Spleen (tissue), 11 donors: ENCODE data around the gene SEH1L. TPM values are rescaled to one million over a fixed set of nuclear protein-coding genes. Genes with fewer than 3 reads are reported as not detected.

Source experiments
- DNase-seq: peaks from one replicate; pipeline ENCODE4 v3.0.0-alpha.2; 2020
- H3K27ac ChIP-seq, 8 donors: fragments of 200-600 bp; sonication (generic) in 7 of 8; 1 replicate in 4 of 8; 2 replicates in 4 of 8; pipeline versions ENCODE4 v1.5.0 to v1.8.0; 2016 to 2021; ENCODE audit warnings: inconsistent platforms in 4 of 8, mild to moderate bottlenecking in 4 of 8, moderate library complexity in 1 of 8
- H3K27me3 ChIP-seq, 7 donors: fragments of 200-600 bp; sonication (generic) in 6 of 7; replicated peaks in 1 of 7; 1 replicate in 4 of 7; 2 replicates in 3 of 7; pipeline versions ENCODE4 v1.5.0 to v1.8.0; 2016 to 2021; ENCODE audit warnings: inconsistent platforms in 3 of 7, mild to moderate bottlenecking in 1 of 7
- H3K36me3 ChIP-seq, 6 donors: fragments of 200-600 bp; sonication (generic) in 5 of 6; 1 replicate in 4 of 6; 2 replicates in 2 of 6; pipeline versions ENCODE4 v1.5.0 to v1.8.0; 2016 to 2021; ENCODE audit warnings: inconsistent platforms in 2 of 6
- H3K4me1 ChIP-seq, 6 donors: fragments of 200-600 bp; sonication (generic) in 5 of 6; 1 replicate in 3 of 6; 2 replicates in 3 of 6; pipeline versions ENCODE4 v1.5.0 to v1.8.0; 2016 to 2021; ENCODE audit warnings: inconsistent platforms in 3 of 6
- H3K4me3 ChIP-seq, 8 donors: fragments of 200-600 bp; sonication (generic) in 7 of 8; 1 replicate in 4 of 8; 2 replicates in 4 of 8; pipeline versions ENCODE4 v1.5.0 to v1.8.0; 2016 to 2021; ENCODE audit warnings: inconsistent platforms in 4 of 8, mild to moderate bottlenecking in 4 of 8, moderate library complexity in 2 of 8
- H3K9me3 ChIP-seq, 8 donors: fragments of 200-600 bp; sonication (generic) in 7 of 8; 1 replicate in 4 of 8; 2 replicates in 4 of 8; pipeline versions ENCODE4 v1.5.0 to v1.8.0; 2016 to 2021; ENCODE audit warnings: inconsistent platforms in 4 of 8
- CTCF ChIP-seq, 11 experiments: fragments of 200-600 bp in 7 of 11; fragments of 450-650 bp in 4 of 11; sonication (generic) in 4 of 11; IDR thresholded peaks in 8 of 11; conservative IDR thresholded peaks in 3 of 11; 1 replicate in 7 of 11; 2 replicates in 4 of 11; pipeline versions ENCODE4 v1.4.0 to v1.8.0; 2016 to 2021; ENCODE audit warnings: antibody characterized with exemption in 11 of 11, inconsistent platforms in 4 of 11, mild to moderate bottlenecking in 1 of 11
- POLR2A ChIP-seq, 3 donors: fragments of 450-650 bp; IDR thresholded peaks; one replicate each; pipeline ENCODE4 v1.5.1; 2017; ENCODE audit warnings: antibody characterized with exemption in 3 of 3, mild to moderate bottlenecking in 1 of 3
- POLR2AphosphoS5 ChIP-seq, 3 donors: sonication (generic); formaldehyde crosslinking; IDR thresholded peaks; one replicate each; pipeline ENCODE4 v1.5.1; 2017; ENCODE audit warnings: antibody characterized with exemption in 3 of 3
- WGBS, 5 donors: extraction: QIAGEN DNeasy Blood & Tissue Kit in 3 of 5; methylation state at CpG; one replicate each; pipeline versions ENCODE4 v1.1.5 to v1.1.7; 2013 to 2018; 5-methylcytosine and 5-hydroxymethylcytosine counted together
- intact Hi-C: fragments of 100-400 bp; cut with DNase I; formaldehyde crosslinking; loops from one replicate; pipeline ENCODE4 v1.15.0; 2023; ENCODE audit warnings: low total_unique reads
- polyA plus RNA-seq, 3 donors: library from polyadenylated mRNA; stranded (reverse); fragments of 200-250 nt; gene quantifications; one replicate each; pipeline ENCODE4 v1.2.1, GENCODE V29; 2013
- total RNA-seq, 7 donors: library from RNA; depleted of rRNA in 3 of 7; stranded (reverse); fragments of >200 nt in 3 of 7; fragmentation: NEBNext Ultra II Directional in 4 of 7; extraction: Animal tissue kit (Norgen Biotek cat#: 25700) in 4 of 7; gene quantifications; one replicate each; pipeline versions ENCODE4 v1.1.0 to v1.2.1, GENCODE V29; 2016 to 2021
- donor health status: healthy with polysubstance abuse.
- donor health status: DM: no; HTN: no; CAD: no; lungs with moderate emphysema.
- donor health status: DM: no; HTN: no; CAD: no.
- donor health status: Bipolar disorder and iron deficiency.
- donor health status: healthy.
- donor health status: DM: no; HTN: no; CAD: no.
- donor health status: DM: yes; HTN: yes; CAD: no.

The SEH1L gene
- total and polyA plus RNA-seq, 10 donors = 16.9 to 52.9 (median 31.0) TPM

DNA sequence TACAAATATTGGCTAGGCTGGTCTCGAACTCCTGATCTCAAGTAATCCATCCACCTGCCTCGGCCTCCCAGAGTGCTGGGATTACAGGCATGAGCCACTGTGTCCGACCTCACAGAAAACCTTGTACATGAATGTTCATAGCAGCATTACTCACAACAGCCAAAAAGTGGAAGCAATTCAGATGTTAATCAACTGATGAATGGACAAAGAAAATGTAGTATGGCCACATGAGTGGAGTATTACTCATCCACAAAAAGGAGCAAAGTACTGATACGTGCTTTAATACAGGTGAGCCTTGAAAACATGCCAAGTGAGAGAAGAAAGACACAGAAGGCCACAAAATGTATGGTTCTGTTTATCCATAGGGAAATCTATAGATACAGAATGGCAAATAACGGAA is 63.9 kb downstream of the SEH1L start:
- no peak overlapping the region for H3K27ac ChIP-seq
- peaks cover 0 to 13% (median 3%) of the 10 kb centered on the region in 6 donors for H3K4me1 ChIP-seq
- no peak for DNase-seq
- WGBS, 5 donors = 97 to 99% (median 97%) methylated on average over 5 of the region's 5 CpGs
- H3K36me3 ChIP-seq = peaks cover 0 to 99% (median 74%) of the 10 kb centered on the region in 6 donors
- intact Hi-C loops = no loop called here
- no peaks in the 10 kb centered on the region for H3K9me3 ChIP-seq
- H3K27me3 ChIP-seq = no peaks in the 10 kb centered on the region
- TF ChIP-seq POLR2A (IDR thresholded peaks at IDR 0.05) (no peak), POLR2AphosphoS5 (IDR thresholded peaks at IDR 0.05) (no peak), CTCF (IDR thresholded peaks at IDR 0.05 in 8 of 11, conservative IDR thresholded peaks at IDR 0.05 in 3 of 11) (no peak)
- H3K4me3 ChIP-seq = no peak overlapping the region

DNA sequence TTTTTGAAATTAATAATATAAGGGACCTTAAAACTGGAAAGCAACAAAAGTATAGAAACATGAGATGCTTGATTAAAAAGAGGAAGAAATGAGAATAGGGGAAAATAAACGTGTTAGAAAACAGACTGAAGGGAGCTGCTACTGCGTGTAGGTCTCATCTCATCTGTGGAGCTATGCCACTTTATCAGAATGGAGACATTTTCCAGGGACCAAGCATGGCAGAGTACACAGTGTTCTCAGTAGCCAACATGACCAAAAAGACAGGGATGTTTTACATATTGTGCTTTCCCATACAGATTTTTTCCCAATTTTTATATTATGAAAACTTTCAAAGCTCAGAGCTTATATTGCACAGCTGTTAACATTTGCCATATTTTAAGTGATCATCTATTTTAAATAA is 66.4 kb downstream of the SEH1L start:
- DNase-seq = no peak
- Histone ChIP-seq H3K27ac (no peak overlapping the region), H3K27me3 (no peaks in the 10 kb centered on the region), H3K4me1 (no peaks in the 10 kb centered on the region), H3K36me3 (peaks cover 0 to 100% (median 87%) of the 10 kb centered on the region in 6 donors), H3K9me3 (no peaks in the 10 kb centered on the region), H3K4me3 (no peak overlapping the region)
- intact Hi-C loops = no loop called here
- TF ChIP-seq POLR2AphosphoS5 (IDR thresholded peaks at IDR 0.05) = no peak
- no peak for TF ChIP-seq POLR2A (IDR thresholded peaks at IDR 0.05)
- no peak for TF ChIP-seq CTCF (IDR thresholded peaks at IDR 0.05 in 8 of 11, conservative IDR thresholded peaks at IDR 0.05 in 3 of 11)
- 86 to 95% (median 91%) methylated on average over 2 of the region's 2 CpGs for WGBS, 5 donors

DNA sequence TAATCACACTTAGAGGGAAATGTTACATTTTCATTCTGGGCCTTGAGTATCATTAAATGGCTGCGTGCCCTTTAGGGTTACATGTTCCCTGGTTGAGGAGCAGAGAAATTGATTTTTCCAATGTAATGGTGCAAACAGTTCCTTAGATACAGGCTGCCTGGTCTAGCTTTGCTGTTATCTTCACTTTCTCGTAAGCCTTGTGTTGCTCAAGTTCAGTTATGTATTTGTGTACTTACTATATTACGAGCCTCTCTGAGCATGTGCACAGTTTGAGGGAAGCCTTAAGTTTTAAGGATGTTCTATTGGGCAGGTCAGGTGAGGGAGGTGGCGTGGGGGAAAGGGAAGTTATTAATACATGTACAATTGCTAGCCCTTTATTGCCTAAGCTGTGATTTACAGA is 67.0 kb downstream of the SEH1L start:
- TF ChIP-seq CTCF (IDR thresholded peaks at IDR 0.05 in 8 of 11, conservative IDR thresholded peaks at IDR 0.05 in 3 of 11) (no peak), POLR2AphosphoS5 (IDR thresholded peaks at IDR 0.05) (no peak), POLR2A (IDR thresholded peaks at IDR 0.05) (no peak)
- no peak for DNase-seq
- H3K9me3 ChIP-seq = no peaks in the 10 kb centered on the region
- peaks cover 0 to 100% (median 85%) of the 10 kb centered on the region in 6 donors for H3K36me3 ChIP-seq
- H3K27ac ChIP-seq = no peak overlapping the region
- 86 to 97% (median 92%) methylated on average over 4 of the region's 4 CpGs for WGBS, 5 donors
- H3K4me1 ChIP-seq = no peaks in the 10 kb centered on the region
- H3K27me3 ChIP-seq = no peaks in the 10 kb centered on the region
- intact Hi-C loops = no loop called here
- no peak overlapping the region for H3K4me3 ChIP-seq

DNA sequence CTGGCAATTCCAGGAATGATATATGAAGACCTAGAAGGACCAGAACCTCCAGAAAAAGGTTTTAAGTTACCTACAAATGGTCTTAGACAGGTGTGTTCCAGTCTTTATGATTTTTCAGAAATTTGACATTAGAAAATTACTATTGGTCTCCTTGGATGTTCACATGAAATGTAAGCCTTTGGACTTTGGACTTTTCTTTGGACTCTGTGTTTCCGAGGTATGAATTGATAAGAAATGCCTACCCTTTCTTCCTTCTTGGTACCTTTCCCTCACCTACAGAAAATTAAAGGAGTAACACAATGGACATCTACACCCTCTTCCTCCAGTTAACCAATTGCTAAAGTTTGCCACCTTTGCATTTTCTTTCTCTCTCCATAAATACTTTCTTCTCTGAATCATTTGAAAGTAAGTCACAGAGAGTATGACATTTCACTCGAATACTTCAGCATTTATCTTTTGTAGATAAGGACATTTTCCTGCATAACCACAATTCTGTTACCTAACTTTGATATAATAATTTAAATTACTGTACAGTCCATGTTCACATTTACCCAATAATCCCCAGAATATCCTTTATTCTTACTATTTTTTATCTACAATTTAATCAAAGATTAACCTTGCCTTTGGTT is 69.5 kb downstream of the SEH1L start:
- Histone ChIP-seq H3K36me3 (peaks cover 0 to 99% (median 74%) of the 10 kb centered on the region in 6 donors), H3K4me3 (no peak overlapping the region), H3K27me3 (no peaks in the 10 kb centered on the region), H3K9me3 (peaks cover 0 to 3% (median 0%) of the 10 kb centered on the region in 8 donors), H3K27ac (no peak overlapping the region), H3K4me1 (no peaks in the 10 kb centered on the region)
- no peak for TF ChIP-seq CTCF (IDR thresholded peaks at IDR 0.05 in 8 of 11, conservative IDR thresholded peaks at IDR 0.05 in 3 of 11)
- no peak for TF ChIP-seq POLR2AphosphoS5 (IDR thresholded peaks at IDR 0.05)
- no peak for TF ChIP-seq POLR2A (IDR thresholded peaks at IDR 0.05)
- intact Hi-C loops = no loop called here
- DNase-seq = no peak
- 90 to 98% (median 93%) methylated on average over 2 of the region's 2 CpGs for WGBS, 5 donors
